KMS-11 (cell line): ENCODE measurements around the gene SATB2.

ENCODE experiments used
- H2AFZ ChIP-seq: fragments of 200-600 bp; sonication (generic); 2 replicates; pipeline ENCODE4 v1.6.1; 2016; ENCODE audit warnings: antibody characterized with exemption, mixed run types, low read depth
- H3K27ac ChIP-seq: fragments of 200-600 bp; sonication (generic); 2 replicates; pipeline ENCODE4 v1.6.1; 2016; ENCODE audit warnings: mild to moderate bottlenecking, mixed run types
- H3K27me3 ChIP-seq: fragments of 200-600 bp; sonication (generic); 2 replicates; pipeline ENCODE4 v1.6.1; 2017; ENCODE audit warnings: mild to moderate bottlenecking, low read depth, mixed run types, moderate library complexity; ENCODE audit not compliant: insufficient read depth
- H3K36me3 ChIP-seq: fragments of 200-600 bp; sonication (generic); 2 replicates; pipeline ENCODE4 v1.6.1; 2017; ENCODE audit warnings: mild to moderate bottlenecking, mixed run types; ENCODE audit not compliant: insufficient read depth
- H3K4me1 ChIP-seq: fragments of 200-600 bp; sonication (generic); 2 replicates; pipeline ENCODE4 v1.6.1; 2016; ENCODE audit warnings: mild to moderate bottlenecking, low read depth, mixed run types; ENCODE audit not compliant: poor library complexity, severe bottlenecking
- H3K4me2 ChIP-seq: fragments of 200-600 bp; sonication (generic); 2 replicates; pipeline ENCODE4 v1.7.0; 2016; ENCODE audit warnings: mild to moderate bottlenecking, mixed run types
- H3K4me3 ChIP-seq: fragments of 200-600 bp; sonication (generic); IDR thresholded peaks from 2 replicates; pipeline ENCODE4 v1.6.1; 2017; ENCODE audit warnings: low read depth, low read length, mixed read lengths; ENCODE audit not compliant: insufficient read depth
- H3K79me2 ChIP-seq: fragments of 200-600 bp; sonication (generic); 2 replicates; pipeline ENCODE4 v1.6.1; 2016; ENCODE audit warnings: low read depth, mixed run types; ENCODE audit not compliant: insufficient read depth
- H3K9ac ChIP-seq: fragments of 200-600 bp; sonication (generic); 2 replicates; pipeline ENCODE4 v1.6.1; 2016; ENCODE audit warnings: mild to moderate bottlenecking, mixed run types
- H4K20me1 ChIP-seq: fragments of 200-600 bp; sonication (generic); 2 replicates; pipeline ENCODE4 v1.6.1; 2016; ENCODE audit warnings: mild to moderate bottlenecking, mixed run types; ENCODE audit not compliant: insufficient read depth
- CTCF ChIP-seq: fragments of 200-600 bp; sonication (generic); conservative IDR thresholded peaks from 2 replicates; pipeline ENCODE4 v1.6.1; 2017; ENCODE audit warnings: low read depth, mild to moderate bottlenecking, antibody characterized with exemption, low read length, moderate library complexity, mixed read lengths

SATB2 gene

DNA sequence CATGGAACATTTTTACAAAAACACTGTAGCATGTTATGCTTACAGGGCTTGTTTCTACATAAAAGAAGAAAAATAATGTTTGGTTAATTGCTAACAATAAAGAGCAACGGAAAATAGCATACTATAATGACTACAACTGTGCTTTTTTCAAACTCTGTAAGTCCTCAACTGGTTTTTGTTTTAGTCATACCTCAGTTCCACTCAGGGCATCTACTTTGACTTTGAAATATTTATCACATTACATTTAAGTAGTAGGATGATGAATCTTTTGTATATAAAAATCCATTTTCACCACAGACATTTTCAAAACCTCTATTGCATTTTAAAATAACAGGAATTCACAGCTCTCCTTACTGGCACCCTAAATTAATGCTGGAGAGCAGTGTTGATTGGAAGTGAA lies 8.3 kb downstream of the SATB2 start:
- H3K9ac ChIP-seq, result no peak overlapping the region
- no peaks in the 10 kb centered on the region for H3K36me3 ChIP-seq
- no peaks in the 10 kb centered on the region for H3K4me1 ChIP-seq
- H3K79me2 ChIP-seq, result no peaks in the 10 kb centered on the region
- no peak overlapping the region for H3K27ac ChIP-seq
- H2AFZ ChIP-seq, result no peak overlapping the region
- no peak overlapping the region for H3K4me2 ChIP-seq
- TF ChIP-seq CTCF, result no peak
- H4K20me1 ChIP-seq, result no peaks in the 10 kb centered on the region
- no peaks in the 10 kb centered on the region for H3K27me3 ChIP-seq
- no peak overlapping the region for H3K4me3 ChIP-seq

DNA sequence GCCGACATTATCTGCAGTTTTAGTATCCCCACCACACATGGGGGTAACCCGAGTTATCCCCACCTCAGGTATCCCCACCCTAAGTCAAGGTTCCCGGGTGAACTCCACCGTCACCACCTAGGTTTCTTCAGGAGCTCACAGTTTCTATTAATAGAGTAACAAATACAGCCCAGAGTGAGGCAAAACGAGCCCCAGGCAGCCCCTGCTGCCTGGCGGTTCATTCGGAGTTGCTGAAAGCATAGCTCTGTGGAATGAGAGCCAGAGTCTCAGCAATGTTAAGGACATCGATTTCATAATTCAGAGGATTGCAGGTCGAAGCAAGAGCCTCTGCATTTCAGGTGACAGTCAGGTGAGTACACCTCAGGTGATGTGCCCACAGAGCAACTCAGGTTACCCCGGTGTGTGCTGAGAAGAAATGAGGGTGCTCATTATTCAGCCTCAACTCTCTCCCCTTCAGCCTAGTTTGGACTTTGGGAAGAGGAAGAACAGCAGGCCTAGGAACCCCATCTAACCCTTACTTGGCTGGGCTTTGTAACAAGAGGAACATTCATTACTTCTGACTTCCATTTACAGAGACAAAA lies 10.7 kb downstream of the SATB2 start:
- H3K9ac ChIP-seq, result no peak overlapping the region
- no peak overlapping the region for H3K4me3 ChIP-seq
- no peaks in the 10 kb centered on the region for H4K20me1 ChIP-seq
- no peak overlapping the region for H3K4me2 ChIP-seq
- no peaks in the 10 kb centered on the region for H3K27me3 ChIP-seq
- no peaks in the 10 kb centered on the region for H3K4me1 ChIP-seq
- no peaks in the 10 kb centered on the region for H3K79me2 ChIP-seq
- TF ChIP-seq CTCF, result no peak
- H3K27ac ChIP-seq, result no peak overlapping the region
- H2AFZ ChIP-seq, result no peak overlapping the region
- H3K36me3 ChIP-seq, result no peaks in the 10 kb centered on the region

DNA sequence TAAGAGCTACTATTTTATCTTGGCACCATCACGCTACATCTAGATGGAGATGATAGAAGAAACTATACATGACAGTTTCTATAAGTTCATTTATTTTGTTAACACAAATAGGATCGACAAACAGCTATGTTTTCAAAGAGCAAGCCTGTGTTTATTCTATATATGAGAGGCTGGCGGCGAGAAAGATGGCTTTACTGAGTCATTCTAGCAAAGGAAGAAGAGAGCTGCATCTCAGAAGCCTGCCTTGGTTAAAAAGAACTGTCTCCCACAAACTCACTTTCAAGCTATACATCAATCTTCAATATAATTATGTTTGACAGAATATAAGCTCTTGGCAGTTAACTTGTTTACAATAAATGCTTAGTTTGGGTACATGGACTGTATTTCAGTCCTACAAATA lies 13.0 kb downstream of the SATB2 start:
- Histone ChIP-seq H3K79me2 (no peaks in the 10 kb centered on the region), H3K4me2 (no peak overlapping the region), H3K27ac (no peak overlapping the region), H2AFZ (no peak overlapping the region), H3K9ac (no peak overlapping the region), H3K36me3 (no peaks in the 10 kb centered on the region), H3K4me3 (no peak overlapping the region), H4K20me1 (no peaks in the 10 kb centered on the region), H3K4me1 (no peaks in the 10 kb centered on the region), H3K27me3 (no peaks in the 10 kb centered on the region)
- no peak for TF ChIP-seq CTCF

GRCh38 chr2:199443589-199444130 lies 14.1 kb downstream of the SATB2 start:
- Histone ChIP-seq H3K27ac (no peak overlapping the region), H2AFZ (no peak overlapping the region), H4K20me1 (no peaks in the 10 kb centered on the region), H3K27me3 (no peaks in the 10 kb centered on the region), H3K4me2 (no peak overlapping the region), H3K4me1 (no peaks in the 10 kb centered on the region), H3K4me3 (no peak overlapping the region), H3K36me3 (no peaks in the 10 kb centered on the region), H3K9ac (no peak overlapping the region), H3K79me2 (no peaks in the 10 kb centered on the region)
- TF ChIP-seq CTCF, result no peak
